ENCODE measurements around the gene DENND1A. TPM values are rescaled to one million over a fixed set of nuclear protein-coding genes. Genes with fewer than 3 reads are reported as not detected.

Gene DENND1A
- total RNA-seq, 2 experiments from 2014 or later = 21.9 to 23.3 TPM

- POLR2A ChIA-PET = no interaction called here
- CTCF ChIA-PET = interaction anchor here (0.7 to 0.9 kb wide), 2 partner anchors 8 to 38 kb away, joined by 3 read pairs; no protein-coding TSS in a partner anchor
- H3K36me3 Mint-ChIP-seq (ENCODE audit: low read depth) = no peaks in the 10 kb centered on the region
- no peak for TF ChIP-seq CTCF (IDR thresholded peaks at IDR 0.05)
- no peak overlapping the region for H3K27ac Mint-ChIP-seq
- ATAC-seq (no peak), DNase-seq (no peak)
- no peaks in the 10 kb centered on the region for H3K9me3 Mint-ChIP-seq
- no peaks in the 10 kb centered on the region for H3K27me3 Mint-ChIP-seq
- intact Hi-C loops (cut with micrococcal nuclease) = no loop called here
- no peak overlapping the region for H3K4me3 Mint-ChIP-seq
- H3K4me1 Mint-ChIP-seq (ENCODE audit: low read depth) = no peaks in the 10 kb centered on the region
Observed at GRCh38 chr9:123391946-123392345, 538.0 kb downstream of the DENND1A start.

- Mint-ChIP-seq H3K36me3 (ENCODE audit: low read depth) (no peaks in the 10 kb centered on the region), H3K4me3 (no peak overlapping the region), H3K27ac (no peak overlapping the region), H3K4me1 (ENCODE audit: low read depth) (no peaks in the 10 kb centered on the region), H3K27me3 (no peaks in the 10 kb centered on the region), H3K9me3 (no peaks in the 10 kb centered on the region)
- TF ChIP-seq CTCF (IDR thresholded peaks at IDR 0.05) = no peak
- ChIA-PET POLR2A (no interaction called here), CTCF (interaction anchor here (0.7 to 0.9 kb wide), 2 partner anchors 8 to 37 kb away, joined by 3 read pairs; no protein-coding TSS in a partner anchor)
- intact Hi-C loops (cut with micrococcal nuclease) = no loop called here
- ATAC-seq (no peak), DNase-seq (no peak)
Observed at GRCh38 chr9:123391233-123391632, 538.7 kb downstream of the DENND1A start.

DNA sequence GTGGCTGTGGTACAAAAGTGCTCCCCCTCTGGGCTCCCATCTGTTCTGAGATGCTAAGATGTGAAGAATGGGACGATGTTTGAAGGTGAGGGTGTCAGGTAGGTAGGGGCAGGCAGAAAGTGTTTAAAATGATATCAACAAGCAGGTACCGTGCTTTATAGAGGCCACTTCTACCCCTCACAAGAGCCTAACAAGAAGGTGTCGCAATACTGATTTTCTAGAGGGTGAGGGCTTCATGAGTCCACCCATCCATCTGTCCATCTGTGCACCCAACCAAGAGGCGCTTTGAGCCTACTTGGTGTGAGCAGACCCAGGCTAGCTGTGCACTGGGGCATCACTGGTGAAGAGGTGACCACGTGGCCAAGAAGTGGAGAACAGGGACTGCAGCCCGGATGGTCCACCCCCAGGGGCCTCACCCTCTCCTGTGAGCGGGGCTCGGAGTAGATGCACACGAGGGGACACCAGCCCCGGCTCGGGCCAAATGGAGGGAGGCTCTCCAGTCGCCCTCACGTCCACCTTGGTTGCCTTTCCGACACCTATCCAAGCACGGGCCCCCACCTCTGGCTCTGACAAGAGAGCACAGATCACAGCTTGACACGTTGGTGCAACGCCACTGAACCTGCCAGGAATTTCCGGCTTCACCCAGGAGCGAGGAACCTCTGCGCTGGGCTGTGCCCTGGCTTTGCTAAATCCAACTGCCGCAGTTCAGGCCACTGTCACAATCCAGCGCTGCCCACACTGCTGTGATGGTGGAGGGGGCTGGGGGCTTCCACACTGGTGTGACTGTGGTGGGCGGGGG lies 539.4 kb downstream of the DENND1A start:
- ChIA-PET CTCF (interaction anchor here (0.8 to 1.2 kb wide), 2 partner anchors 9 to 37 kb away, joined by 3 to 4 read pairs; no protein-coding TSS in a partner anchor), POLR2A (no interaction called here)
- Mint-ChIP-seq H3K9me3 (no peaks in the 10 kb centered on the region), H3K27ac (no peak overlapping the region), H3K36me3 (ENCODE audit: low read depth) (no peaks in the 10 kb centered on the region), H3K4me3 (no peak overlapping the region), H3K4me1 (ENCODE audit: low read depth) (no peaks in the 10 kb centered on the region), H3K27me3 (no peaks in the 10 kb centered on the region)
- intact Hi-C loops (cut with micrococcal nuclease) = no loop called here
- ATAC-seq (no peak), DNase-seq (no peak)
- TF ChIP-seq CTCF (IDR thresholded peaks at IDR 0.05) = no peak

- peaks cover 3% of the 10 kb centered on the region for H3K4me1 Mint-ChIP-seq (ENCODE audit: low read depth)
- H3K27me3 Mint-ChIP-seq = no peaks in the 10 kb centered on the region
- DNase-seq (no peak), ATAC-seq (no peak)
- H3K27ac Mint-ChIP-seq = no peak overlapping the region
- H3K36me3 Mint-ChIP-seq (ENCODE audit: low read depth) = no peaks in the 10 kb centered on the region
- ChIA-PET CTCF (interaction anchor here (0.8 to 1.2 kb wide), 2 partner anchors 10 to 36 kb away, joined by 3 to 4 read pairs; no protein-coding TSS in a partner anchor), POLR2A (no interaction called here)
- no peaks in the 10 kb centered on the region for H3K9me3 Mint-ChIP-seq
- no peak for TF ChIP-seq CTCF (IDR thresholded peaks at IDR 0.05)
- no peak overlapping the region for H3K4me3 Mint-ChIP-seq
- intact Hi-C loops (cut with micrococcal nuclease) = loop anchor here (5.0 kb wide), 1 partner anchor 37 kb away; no protein-coding TSS in a partner anchor
Observed at GRCh38 chr9:123389698-123390097, 540.2 kb downstream of the DENND1A start.

GRCh38 chr9:123389070-123389469 lies 540.9 kb downstream of the DENND1A start:
- ATAC-seq (no peak), DNase-seq (no peak)
- Mint-ChIP-seq H3K4me1 (ENCODE audit: low read depth) (peaks cover 3% of the 10 kb centered on the region), H3K36me3 (ENCODE audit: low read depth) (no peaks in the 10 kb centered on the region), H3K9me3 (no peaks in the 10 kb centered on the region), H3K27me3 (no peaks in the 10 kb centered on the region), H3K27ac (no peak overlapping the region), H3K4me3 (no peak overlapping the region)
- intact Hi-C loops (cut with micrococcal nuclease) = loop anchor here (5.0 kb wide), 1 partner anchor 37 kb away; no protein-coding TSS in a partner anchor
- TF ChIP-seq CTCF (IDR thresholded peaks at IDR 0.05) = no peak
- POLR2A ChIA-PET = interaction anchor here (0.6 to 1.1 kb wide), 2 partner anchors 35 to 70 kb away, joined by 3 to 5 read pairs; no protein-coding TSS in a partner anchor
- CTCF ChIA-PET = interaction anchor here (5.6 kb wide), 1 partner anchor 35 kb away, joined by 42 read pairs; the partner anchor contains the start of gene CRB2

Data from activated CD8-positive, alpha-beta T cell treated with anti-CD3 and anti-CD28 coated beads for 36 hours (primary cell).